Osteocyte (in vitro differentiated cells): ENCODE measurements around the gene OR5B2. TPM values are rescaled to one million over a fixed set of nuclear protein-coding genes. Genes with fewer than 3 reads are reported as not detected.

Experiments used
- DNase-seq: peaks from one replicate; pipeline ENCODE4 v3.0.0; 2021; ENCODE audit warnings: mixed read lengths; ENCODE audit not compliant: unreplicated experiment; ENCODE audit errors: extremely low spot score
- H3K27ac Mint-ChIP-seq: one replicate; pipeline ENCODE4 v1.8.0; 2021; ENCODE audit warnings: mild to moderate bottlenecking, mixed read lengths; ENCODE audit not compliant: unreplicated experiment
- H3K27me3 Mint-ChIP-seq: one replicate; pipeline ENCODE4 v1.8.0; 2021; ENCODE audit warnings: mixed read lengths; ENCODE audit not compliant: unreplicated experiment
- H3K36me3 Mint-ChIP-seq: one replicate; pipeline ENCODE4 v1.8.0; 2021; ENCODE audit warnings: mixed read lengths; ENCODE audit not compliant: unreplicated experiment
- H3K4me1 Mint-ChIP-seq: one replicate; pipeline ENCODE4 v1.8.0; 2021; ENCODE audit warnings: mixed read lengths; ENCODE audit not compliant: unreplicated experiment
- H3K4me3 Mint-ChIP-seq: one replicate; pipeline ENCODE4 v1.8.0; 2021; ENCODE audit warnings: mild to moderate bottlenecking, moderate library complexity, mixed read lengths; ENCODE audit not compliant: unreplicated experiment
- H3K9me3 Mint-ChIP-seq: one replicate; pipeline ENCODE4 v1.8.0; 2021; ENCODE audit warnings: mixed read lengths; ENCODE audit not compliant: unreplicated experiment
- CTCF ChIP-seq: fragments of 200-600 bp; sonication (generic); IDR thresholded peaks from 2 replicates; pipeline ENCODE4 v1.5.0; 2021; ENCODE audit warnings: antibody characterized with exemption, mild to moderate bottlenecking, moderate library complexity
- total RNA-seq: library from RNA; stranded (reverse); gene quantifications from 2 replicates; pipeline ENCODE4 v1.2.1, GENCODE V29; 2021

Gene OR5B2
- total RNA-seq, 1 donor from 2014 or later, result not detected

DNA sequence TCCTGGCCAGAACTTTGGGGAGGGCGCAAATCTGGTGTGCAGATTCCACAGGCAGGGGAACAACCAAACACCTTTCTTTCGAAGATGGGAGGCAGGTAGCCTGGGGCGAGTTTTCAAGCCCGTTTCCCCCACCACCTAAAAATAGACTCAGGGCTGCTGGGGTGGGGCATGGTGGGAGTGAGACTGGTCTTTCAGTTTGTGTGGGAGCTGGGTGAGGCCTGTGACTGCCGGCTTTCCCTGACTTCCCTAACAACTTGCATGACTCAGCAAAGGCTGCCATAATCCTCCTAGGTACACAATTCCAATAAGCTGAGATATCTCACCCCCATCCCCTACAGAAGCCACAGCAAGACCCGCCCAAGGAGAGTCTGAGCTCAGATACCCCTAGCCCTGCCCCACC, 18.4 kb upstream of the OR5B2 start:
- Mint-ChIP-seq H3K27me3 (peaks cover 3% of the 10 kb centered on the region), H3K9me3 (peaks cover 17% of the 10 kb centered on the region), H3K36me3 (no peaks in the 10 kb centered on the region), H3K27ac (no peak overlapping the region), H3K4me1 (no peaks in the 10 kb centered on the region), H3K4me3 (no peak overlapping the region)
- DNase-seq, result no peak
- no peak for TF ChIP-seq CTCF

DNA sequence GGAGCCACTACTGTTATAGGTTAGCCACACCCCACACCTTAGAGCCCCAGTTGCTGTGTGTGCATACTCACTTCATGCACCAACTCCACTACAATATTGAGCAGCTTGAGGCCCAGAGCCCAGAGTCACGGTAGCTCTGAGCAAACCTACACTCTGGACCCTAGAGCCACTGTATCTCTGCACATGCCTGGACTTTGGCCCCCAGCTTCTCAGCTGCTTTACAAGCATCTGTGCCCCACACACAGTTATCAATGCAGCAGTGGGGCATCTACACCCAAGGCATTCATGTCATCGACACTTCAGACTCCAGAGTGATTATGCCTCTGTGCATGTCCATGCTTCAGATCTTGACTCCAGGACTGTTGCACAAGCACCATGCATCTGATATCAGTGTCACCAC, 16.4 kb upstream of the OR5B2 start:
- no peak for DNase-seq
- Mint-ChIP-seq H3K27ac (no peak overlapping the region), H3K9me3 (peaks cover 15% of the 10 kb centered on the region), H3K4me1 (no peaks in the 10 kb centered on the region), H3K36me3 (no peaks in the 10 kb centered on the region), H3K4me3 (no peak overlapping the region), H3K27me3 (peaks cover 9% of the 10 kb centered on the region)
- TF ChIP-seq CTCF, result no peak

- H3K9me3 Mint-ChIP-seq, result peaks cover 9% of the 10 kb centered on the region
- DNase-seq, result no peak
- H3K4me3 Mint-ChIP-seq, result no peak within 1 kb of the TSS
- peaks cover 7% of the 10 kb centered on the region for H3K27me3 Mint-ChIP-seq
- no peaks in the 10 kb centered on the region for H3K4me1 Mint-ChIP-seq
- no peak within 1 kb of the TSS for H3K27ac Mint-ChIP-seq
- no peaks in the 10 kb centered on the region for H3K36me3 Mint-ChIP-seq
- no peak for TF ChIP-seq CTCF
These were observed 14.2 kb upstream of the OR5B2 start, which contains the start of gene OR5B12 for GRCh38 chr11:58442136-58442535. OR5B12 (minus strand) TSS chr11:58442236; CDS start chr11:58440151, 2,085 bp downstream.

- no peak overlapping the region for H3K4me3 Mint-ChIP-seq
- TF ChIP-seq CTCF, result no peak
- H3K4me1 Mint-ChIP-seq, result no peaks in the 10 kb centered on the region
- no peaks in the 10 kb centered on the region for H3K36me3 Mint-ChIP-seq
- no peak for DNase-seq
- no peak overlapping the region for H3K27ac Mint-ChIP-seq
- H3K27me3 Mint-ChIP-seq, result peaks cover 6% of the 10 kb centered on the region
- peaks cover 3% of the 10 kb centered on the region for H3K9me3 Mint-ChIP-seq
These were observed 10.6 kb upstream of the OR5B2 start for GRCh38 chr11:58438486-58438885.

DNA sequence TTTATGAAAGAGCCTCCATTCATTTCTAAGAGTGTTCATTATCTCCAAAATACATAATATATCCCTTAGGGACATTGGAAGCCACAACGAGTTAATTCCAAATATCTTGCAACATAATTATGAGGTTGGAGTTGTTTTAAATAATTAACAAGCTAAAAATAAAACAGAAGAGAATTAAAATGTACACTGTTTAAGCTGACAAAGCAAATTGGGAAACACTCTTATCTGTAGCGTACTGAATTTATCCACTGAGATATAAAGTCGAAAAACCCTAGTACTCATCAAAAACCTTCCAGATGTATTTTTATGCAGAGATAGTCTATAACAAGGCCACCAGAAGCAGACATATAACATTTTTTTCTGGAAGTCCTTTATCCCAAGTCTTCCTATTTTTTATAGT, 6.3 kb upstream of the OR5B2 start:
- no peaks in the 10 kb centered on the region for H3K4me1 Mint-ChIP-seq

More for the DNA sequence above, 6.3 kb upstream of the OR5B2 start:
- Mint-ChIP-seq H3K9me3 (peaks cover 15% of the 10 kb centered on the region), H3K4me3 (no peak overlapping the region), H3K27me3 (peaks cover 9% of the 10 kb centered on the region), H3K36me3 (no peaks in the 10 kb centered on the region), H3K27ac (no peak overlapping the region)
- no peak for DNase-seq
- TF ChIP-seq CTCF, result no peak
